NB4 (cell line): ENCODE data around the gene ALG3.

Experiments used
- MAX ChIP-seq: IDR thresholded peaks from 2 replicates; pipeline ENCODE4 v1.6.1; 2011; ENCODE audit warnings: low read depth, low read length
- MYC ChIP-seq: IDR thresholded peaks from 2 replicates; pipeline ENCODE4 v1.6.1; 2011; ENCODE audit warnings: low read depth, low read length
- POLR2A ChIP-seq: IDR thresholded peaks from 2 replicates; pipeline ENCODE4 v1.6.1; 2011; ENCODE audit warnings: mild to moderate bottlenecking; ENCODE audit not compliant: insufficient read length; ENCODE audit errors: extremely low read depth
- TF ChIP-seq, protein P1 (sequence below): IDR thresholded peaks from one replicate; pipeline ENCODE4 v1.5.1; 2012; ENCODE audit warnings: low read depth, low read length

DNA sequence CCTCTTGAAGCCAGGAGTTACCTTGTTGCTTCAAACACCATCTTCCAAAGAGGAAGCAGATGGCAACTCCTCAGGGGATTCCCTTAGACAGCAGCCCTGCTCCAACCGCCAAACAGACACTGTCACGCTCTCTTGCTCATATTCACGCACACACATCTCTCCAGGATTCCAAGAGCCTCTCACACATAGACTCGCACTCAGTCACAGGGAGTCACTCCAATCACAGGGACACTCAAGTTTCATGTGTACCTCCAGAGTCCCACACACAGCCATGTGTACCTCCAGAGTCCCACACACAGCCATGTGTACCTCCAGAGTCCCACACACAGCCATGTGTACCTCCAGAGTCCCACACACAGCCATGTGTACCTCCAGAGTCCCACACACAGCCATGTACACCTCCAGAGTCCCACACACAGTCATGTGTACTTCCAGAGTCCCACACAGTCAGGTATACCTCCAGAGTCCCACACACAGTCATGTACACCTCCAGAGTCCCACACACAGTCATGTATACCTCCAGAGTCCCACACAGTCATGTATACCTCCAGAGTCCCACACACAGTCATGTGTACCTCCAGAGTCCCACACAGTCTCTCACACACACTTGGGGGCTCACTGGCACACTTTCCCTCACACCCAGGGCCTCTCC is 13.3 kb downstream of the ALG3 start:
- TF ChIP-seq, protein P1, sequence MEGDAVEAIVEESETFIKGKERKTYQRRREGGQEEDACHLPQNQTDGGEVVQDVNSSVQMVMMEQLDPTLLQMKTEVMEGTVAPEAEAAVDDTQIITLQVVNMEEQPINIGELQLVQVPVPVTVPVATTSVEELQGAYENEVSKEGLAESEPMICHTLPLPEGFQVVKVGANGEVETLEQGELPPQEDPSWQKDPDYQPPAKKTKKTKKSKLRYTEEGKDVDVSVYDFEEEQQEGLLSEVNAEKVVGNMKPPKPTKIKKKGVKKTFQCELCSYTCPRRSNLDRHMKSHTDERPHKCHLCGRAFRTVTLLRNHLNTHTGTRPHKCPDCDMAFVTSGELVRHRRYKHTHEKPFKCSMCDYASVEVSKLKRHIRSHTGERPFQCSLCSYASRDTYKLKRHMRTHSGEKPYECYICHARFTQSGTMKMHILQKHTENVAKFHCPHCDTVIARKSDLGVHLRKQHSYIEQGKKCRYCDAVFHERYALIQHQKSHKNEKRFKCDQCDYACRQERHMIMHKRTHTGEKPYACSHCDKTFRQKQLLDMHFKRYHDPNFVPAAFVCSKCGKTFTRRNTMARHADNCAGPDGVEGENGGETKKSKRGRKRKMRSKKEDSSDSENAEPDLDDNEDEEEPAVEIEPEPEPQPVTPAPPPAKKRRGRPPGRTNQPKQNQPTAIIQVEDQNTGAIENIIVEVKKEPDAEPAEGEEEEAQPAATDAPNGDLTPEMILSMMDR: no peak
- TF ChIP-seq POLR2A (no peak), MYC (no peak), MAX (no peak)
